Stomach (tissue), 19 donors: Measurements from ENCODE around the gene GRIPAP1. TPM values are rescaled to one million over a fixed set of nuclear protein-coding genes. Genes with fewer than 3 reads are reported as not detected.

Source experiments
- DNase-seq, 2 donors: peaks; one replicate each; pipeline versions ENCODE4 v3.0.0 to v3.0.0-alpha.2; 2013 to 2019
- H3K27ac ChIP-seq, 5 donors: fragments of 200-600 bp in 4 of 5; sonication (generic) in 4 of 5; one replicate each; pipeline ENCODE4 v1.5.1; 2013 to 2019; ENCODE audit warnings: mild to moderate bottlenecking in 1 of 5, moderate library complexity in 1 of 5
- H3K27me3 ChIP-seq, 3 donors: fragments of 200-600 bp; sonication (generic); one replicate each; pipeline ENCODE4 v1.5.1; 2017 to 2019; ENCODE audit warnings: mixed run types in 1 of 3
- H3K36me3 ChIP-seq, 4 donors: fragments of 200-600 bp; sonication (generic); 1 replicate in 3 of 4; 2 replicates in 1 of 4; pipeline ENCODE4 v1.5.1; 2016 to 2019
- H3K4me1 ChIP-seq, 4 donors: fragments of 200-600 bp; sonication (generic); one replicate each; pipeline ENCODE4 v1.5.1; 2016 to 2019
- H3K4me3 ChIP-seq, 4 donors: fragments of 200-600 bp; sonication (generic) in 3 of 4; one replicate each; pipeline ENCODE4 v1.5.1; 2016 to 2019; ENCODE audit warnings: mild to moderate bottlenecking in 1 of 4
- H3K9me3 ChIP-seq, 4 donors: fragments of 200-600 bp; sonication (generic); one replicate each; pipeline ENCODE4 v1.5.1; 2016 to 2019
- CTCF ChIP-seq, 7 experiments: fragments of 450-650 bp in 4 of 7; fragments of 200-600 bp in 3 of 7; sonication (generic) in 3 of 7; IDR thresholded peaks; one replicate each; pipeline ENCODE4 v1.5.1; 2016 to 2019; ENCODE audit warnings: antibody characterized with exemption in 7 of 7, control low read depth in 2 of 7, mild to moderate bottlenecking in 1 of 7
- EP300 ChIP-seq: sonication (generic); formaldehyde crosslinking; IDR thresholded peaks from one replicate; pipeline ENCODE4 v1.6.1; 2017; ENCODE audit warnings: antibody characterized with exemption
- POLR2A ChIP-seq, 4 donors: fragments of 450-650 bp; IDR thresholded peaks; one replicate each; pipeline ENCODE4 v1.6.1; 2016; ENCODE audit warnings: antibody characterized with exemption in 4 of 4, control low read depth in 2 of 4, mild to moderate bottlenecking in 1 of 4, moderate library complexity in 1 of 4
- POLR2AphosphoS5 ChIP-seq, 3 donors: sonication (generic); formaldehyde crosslinking; IDR thresholded peaks; one replicate each; pipeline ENCODE4 v1.6.1; 2016; ENCODE audit warnings: antibody characterized with exemption in 3 of 3
- WGBS, 5 donors: extraction: QIAGEN DNeasy Blood & Tissue Kit in 3 of 5; methylation state at CpG; one replicate each; pipeline versions ENCODE4 v1.1.5 to v1.1.7; 2013 to 2018; 5-methylcytosine and 5-hydroxymethylcytosine counted together
- intact Hi-C: fragments of 100-400 bp; cut with DNase I; formaldehyde crosslinking; loops from one replicate; pipeline ENCODE4 v1.15.1; 2023; ENCODE audit warnings: low total_unique reads
- long read RNA-seq, 10 donors: transcript quantifications; one replicate each; lab custom pipeline, GENCODE V29; 2026
- polyA plus RNA-seq, 3 donors: library from polyadenylated mRNA; stranded (reverse); fragments of 200-250 nt; gene quantifications; one replicate each; pipeline ENCODE4 v1.2.3, GENCODE V29; 2013
- total RNA-seq, 5 donors: library from RNA; depleted of rRNA; stranded (reverse); fragments of >200 nt; gene quantifications; one replicate each; pipeline versions ENCODE4 v1.1.0 to v1.2.3, GENCODE V29; 2014 to 2016
- donor health status: healthy with polysubstance abuse.
- donor health status: Bipolar disorder and iron deficiency.
- donor health status: healthy.

GRIPAP1 gene
- 100 to 1,000 TPM in 1 of 5 donors, 10 to 100 TPM in 4; 30.7 to 127 (median 58.9) TPM for total RNA-seq
- 10 to 100 TPM; 15.6 to 21.0 (median 16.3) TPM for polyA plus RNA-seq
- long read RNA-seq, donor 1: 0 reads
- long read RNA-seq, donor 2, partial matches to known transcripts: 0 of 1 reads
- long read RNA-seq, donor 2, other reads (novel, unspliced or antisense): 0 of 1 reads
- long read RNA-seq, donor 3, partial matches to known transcripts: 0 of 1 reads
- long read RNA-seq, donor 3, other reads (novel, unspliced or antisense): 0 of 1 reads
- long read RNA-seq, donor 4: 0 reads
- long read RNA-seq, donor 5, partial matches to known transcripts: 5 of 5 reads
- long read RNA-seq, donor 5, other reads (novel, unspliced or antisense): 0 of 5 reads
- long read RNA-seq, donor 6, partial matches to known transcripts: 10 of 13 reads
- long read RNA-seq, donor 6, other reads (novel, unspliced or antisense): 0 of 13 reads
- long read RNA-seq, donor 7: 0 reads
- long read RNA-seq, donor 8, partial matches to known transcripts: 5 of 5 reads
- long read RNA-seq, donor 8, other reads (novel, unspliced or antisense): 0 of 5 reads
- long read RNA-seq, donor 9: 0 reads
- long read RNA-seq, donor 10: 0 reads

- peak; percentile 71 to 93 for DNase-seq
- 1 to 39% (median 4%) methylated on average over 15 to 38 of the region's 38 CpGs for WGBS, 5 donors
- H3K27me3 ChIP-seq: no peaks in the 10 kb centered on the region
- H3K27ac ChIP-seq: peak within 1 kb of the TSS; percentile 70 to 87 (median 83)
- peaks cover 0 to 17% (median 11%) of the 10 kb centered on the region in 4 donors for H3K4me1 ChIP-seq
- no peak for TF ChIP-seq CTCF (IDR thresholded peaks at IDR 0.05)
- TF ChIP-seq POLR2AphosphoS5 (IDR thresholded peaks at IDR 0.05): peak in 1 of 3 donors; percentile 33
- peaks cover 0 to 9% (median 5%) of the 10 kb centered on the region in 4 donors for H3K9me3 ChIP-seq
- peaks cover 0 to 18% (median 12%) of the 10 kb centered on the region in 4 donors for H3K36me3 ChIP-seq
- H3K4me3 ChIP-seq: peak within 1 kb of the TSS; percentile 60 to 70 (median 67)
- intact Hi-C loops: no loop called here
Measured at GRCh38 chrX:49002091-49002935, at the start of gene GRIPAP1. TSS of gene GRIPAP1 (minus strand) at chrX:49002264. CDS start at chrX:49002229, 35 bp downstream.

- H3K36me3 ChIP-seq: peaks cover 0 to 6% (median 5%) of the 10 kb centered on the region in 4 donors
- intact Hi-C loops: no loop called here
- H3K27ac ChIP-seq: peak overlapping the region; percentile 52 to 96 (median 77)
- peak overlapping the region in 2 of 4 donors; percentile 7 to 9 for H3K4me3 ChIP-seq
- 18 to 53% (median 39%) methylated on average over 8 to 13 of the region's 13 CpGs for WGBS, 5 donors
- no peak for DNase-seq
- peaks cover 0 to 33% (median 19%) of the 10 kb centered on the region in 4 donors for H3K4me1 ChIP-seq
- H3K9me3 ChIP-seq: no peaks in the 10 kb centered on the region
- H3K27me3 ChIP-seq: no peaks in the 10 kb centered on the region
- TF ChIP-seq CTCF (IDR thresholded peaks at IDR 0.05) (no peak), POLR2AphosphoS5 (IDR thresholded peaks at IDR 0.05) (no peak), POLR2A (IDR thresholded peaks at IDR 0.05) (no peak), EP300 (no peak)
Measured at GRCh38 chrX:49043987-49044281, 41.9 kb upstream of the GRIPAP1 start.

- H3K36me3 ChIP-seq: peaks cover 0 to 12% (median 10%) of the 10 kb centered on the region in 4 donors
- H3K27me3 ChIP-seq: no peaks in the 10 kb centered on the region
- intact Hi-C loops: no loop called here
- peaks cover 0 to 38% (median 20%) of the 10 kb centered on the region in 4 donors for H3K4me1 ChIP-seq
- H3K27ac ChIP-seq: peak within 1 kb of the TSS; percentile 92 to 97 (median 96)
- H3K4me3 ChIP-seq: peak within 1 kb of the TSS; percentile 57 to 72 (median 64)
- TF ChIP-seq EP300 (no peak), CTCF (IDR thresholded peaks at IDR 0.05) (peak in 4 of 7 experiments; percentile 23 to 70 (median 45)), POLR2AphosphoS5 (IDR thresholded peaks at IDR 0.05) (peak; percentile 53 to 84 (median 61))
- no peaks in the 10 kb centered on the region for H3K9me3 ChIP-seq
- WGBS, 5 donors: 0 to 48% (median 8%) methylated on average over 16 to 64 of the region's 67 CpGs
- DNase-seq: peak; percentile 98 to 99
Measured at GRCh38 chrX:49043220-49043986, 41.3 kb upstream of the GRIPAP1 start, which contains the start of gene TFE3. TSS of gene TFE3 (minus strand) at chrX:49043357. CDS start at chrX:49043226, 131 bp downstream.
